Measurements from ENCODE around the gene PIGO. TPM values are rescaled to one million over a fixed set of nuclear protein-coding genes. Genes with fewer than 3 reads are reported as not detected.

The PIGO gene
- total and polyA plus RNA-seq, 9 of the 15 experiments (the other 6 are each of a cell fraction or from before 2014, with no cell fraction given): 5.4 to 13.7 (median 9.7) TPM

DNA sequence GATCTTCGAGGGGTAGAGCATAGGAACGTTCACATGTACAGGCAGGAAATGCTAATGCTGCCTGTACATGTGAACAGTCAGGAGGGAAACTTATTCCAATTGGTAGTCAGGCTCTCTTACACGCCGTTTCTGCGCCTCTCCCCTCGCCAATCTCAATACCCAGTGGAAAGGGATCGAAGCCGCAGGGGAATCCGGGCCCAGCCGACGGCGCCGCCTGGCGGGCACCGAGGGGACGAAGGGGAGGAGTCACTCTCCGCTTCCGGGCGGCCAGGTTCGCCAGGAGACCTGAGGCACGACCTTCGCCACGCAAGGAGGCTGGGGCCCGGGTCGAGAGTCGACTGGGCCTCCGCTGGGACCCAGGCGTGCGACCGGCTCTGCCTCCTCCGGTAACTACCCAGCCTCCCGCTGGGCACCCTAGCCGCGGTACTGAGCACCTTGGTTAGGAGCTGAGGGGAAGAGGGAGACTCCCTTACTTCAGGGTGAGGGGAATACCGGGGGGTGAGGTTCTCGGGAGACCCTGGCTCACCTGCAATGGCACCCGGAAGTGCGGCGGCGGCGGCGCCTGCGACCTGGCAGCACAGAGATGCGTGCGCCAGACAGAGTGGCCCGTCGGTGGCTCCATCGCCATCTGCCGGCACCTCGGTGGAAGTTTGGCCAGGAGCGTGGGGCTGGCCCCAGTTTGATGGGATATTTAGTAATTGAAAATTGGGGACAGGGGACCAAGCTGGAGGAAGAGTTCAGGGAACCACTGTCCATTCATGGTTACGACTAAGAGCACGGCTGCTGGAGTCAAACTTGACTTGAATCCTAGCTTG is at the start of gene PIGO (continued):
- TF ChIP-seq XRCC4 (IDR thresholded peaks at IDR 0.05; ENCODE audit: extremely low read depth, insufficient read depth, insufficient read length) (no peak), TOE1 (IDR thresholded peaks at IDR 0.05; ENCODE audit: borderline replicate concordance) (peak; percentile 75), TOE1 (CRISPR knock-in tag; IDR thresholded peaks at IDR 0.05; ENCODE audit: borderline replicate concordance, low read depth) (no peak; the same call in 1 of the 2 replicates), POLR3G (IDR thresholded peaks at IDR 0.05; ENCODE audit: extremely low read depth, insufficient read length, insufficient replicate concordance) (no peak), RUNX1 (IDR thresholded peaks at IDR 0.05; ENCODE audit: low read depth) (no peak), ZMIZ1 (IDR thresholded peaks at IDR 0.05; ENCODE audit: low read depth in 2 of 2, low read length in 2 of 2) (no peak), TSHZ1 (CRISPR knock-in tag; IDR thresholded peaks at IDR 0.05) (no peak), MED1 (CRISPR knock-in tag; IDR thresholded peaks at IDR 0.05; ENCODE audit: borderline replicate concordance) (no peak), KLF13 (tag; IDR thresholded peaks at IDR 0.05; ENCODE audit: borderline replicate concordance, low read depth) (0 out of 2 replicates have a peak, but pooled peaks have one; percentile 31), ATF4 (CRISPR knock-in tag; IDR thresholded peaks at IDR 0.05) (no peak)
- TF ChIP-seq, protein P1, sequence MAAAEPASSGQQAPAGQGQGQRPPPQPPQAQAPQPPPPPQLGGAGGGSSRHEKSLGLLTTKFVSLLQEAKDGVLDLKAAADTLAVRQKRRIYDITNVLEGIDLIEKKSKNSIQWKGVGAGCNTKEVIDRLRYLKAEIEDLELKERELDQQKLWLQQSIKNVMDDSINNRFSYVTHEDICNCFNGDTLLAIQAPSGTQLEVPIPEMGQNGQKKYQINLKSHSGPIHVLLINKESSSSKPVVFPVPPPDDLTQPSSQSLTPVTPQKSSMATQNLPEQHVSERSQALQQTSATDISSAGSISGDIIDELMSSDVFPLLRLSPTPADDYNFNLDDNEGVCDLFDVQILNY (CRISPR knock-in tag; IDR thresholded peaks at IDR 0.05): peak; percentile 54; the same call in 1 of the 2 replicates
- TF ChIP-seq, protein P2, sequence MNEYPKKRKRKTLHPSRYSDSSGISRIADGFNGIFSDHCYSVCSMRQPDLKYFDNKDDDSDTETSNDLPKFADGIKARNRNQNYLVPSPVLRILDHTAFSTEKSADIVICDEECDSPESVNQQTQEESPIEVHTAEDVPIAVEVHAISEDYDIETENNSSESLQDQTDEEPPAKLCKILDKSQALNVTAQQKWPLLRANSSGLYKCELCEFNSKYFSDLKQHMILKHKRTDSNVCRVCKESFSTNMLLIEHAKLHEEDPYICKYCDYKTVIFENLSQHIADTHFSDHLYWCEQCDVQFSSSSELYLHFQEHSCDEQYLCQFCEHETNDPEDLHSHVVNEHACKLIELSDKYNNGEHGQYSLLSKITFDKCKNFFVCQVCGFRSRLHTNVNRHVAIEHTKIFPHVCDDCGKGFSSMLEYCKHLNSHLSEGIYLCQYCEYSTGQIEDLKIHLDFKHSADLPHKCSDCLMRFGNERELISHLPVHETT (CRISPR knock-in tag; conservative IDR thresholded peaks at IDR 0.05 in 1 of 2, IDR thresholded peaks at IDR 0.05 in 1 of 2): peak in 1 of 2 experiments; percentile 14; a peak in 1 of 4 replicates
- TF ChIP-seq, protein P3, sequence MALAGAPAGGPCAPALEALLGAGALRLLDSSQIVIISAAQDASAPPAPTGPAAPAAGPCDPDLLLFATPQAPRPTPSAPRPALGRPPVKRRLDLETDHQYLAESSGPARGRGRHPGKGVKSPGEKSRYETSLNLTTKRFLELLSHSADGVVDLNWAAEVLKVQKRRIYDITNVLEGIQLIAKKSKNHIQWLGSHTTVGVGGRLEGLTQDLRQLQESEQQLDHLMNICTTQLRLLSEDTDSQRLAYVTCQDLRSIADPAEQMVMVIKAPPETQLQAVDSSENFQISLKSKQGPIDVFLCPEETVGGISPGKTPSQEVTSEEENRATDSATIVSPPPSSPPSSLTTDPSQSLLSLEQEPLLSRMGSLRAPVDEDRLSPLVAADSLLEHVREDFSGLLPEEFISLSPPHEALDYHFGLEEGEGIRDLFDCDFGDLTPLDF (CRISPR knock-in tag; IDR thresholded peaks at IDR 0.05): no peak

Measured in K562 (cell line).